Activated CD4-positive, CD25-positive, alpha-beta regulatory T cell (primary cell): ENCODE results near the gene CACNA1S.

Experiments
- DNase-seq, 4 experiments: peaks; one replicate each; lab custom pipeline; 2025; lab: John Stamatoyannopoulos, UW

The CACNA1S gene

GRCh38 chr1:201062511-201063091 lies 49.6 kb downstream of the CACNA1S start:
- DNase-seq: no peak

- DNase-seq: no peak
Measured at GRCh38 chr1:201061886-201062285, 50.3 kb downstream of the CACNA1S start.

- no peak for DNase-seq
Measured at GRCh38 chr1:201061049-201061448, 51.2 kb downstream of the CACNA1S start.

GRCh38 chr1:201060586-201060985 lies 51.6 kb downstream of the CACNA1S start:
- DNase-seq: no peak

- DNase-seq: no peak
Measured at GRCh38 chr1:201059871-201060555, 52.2 kb downstream of the CACNA1S start.

- DNase-seq: no peak
Measured at GRCh38 chr1:201059401-201059800, 52.8 kb downstream of the CACNA1S start.

- no peak for DNase-seq
Measured at GRCh38 chr1:201054091-201054543, 58.1 kb downstream of the CACNA1S start.

GRCh38 chr1:201053155-201053860 lies 58.9 kb downstream of the CACNA1S start:
- DNase-seq: no peak

- DNase-seq: no peak
Measured at GRCh38 chr1:201051399-201051798, 60.8 kb downstream of the CACNA1S start.

GRCh38 chr1:201050515-201051277 lies 61.5 kb downstream of the CACNA1S start:
- no peak for DNase-seq

GRCh38 chr1:201049248-201049831 lies 62.9 kb downstream of the CACNA1S start:
- no peak for DNase-seq

- DNase-seq: no peak
Measured at GRCh38 chr1:201048521-201048920, 63.7 kb downstream of the CACNA1S start.

GRCh38 chr1:201044119-201044518 lies 68.1 kb downstream of the CACNA1S start:
- DNase-seq: no peak

GRCh38 chr1:201042779-201043461 lies 69.3 kb downstream of the CACNA1S start:
- peak; percentile 19 to 53 (median 42) for DNase-seq

GRCh38 chr1:201041011-201041410 lies 71.2 kb downstream of the CACNA1S start:
- DNase-seq: no peak

GRCh38 chr1:201039876-201040275 lies 72.3 kb downstream of the CACNA1S start:
- no peak for DNase-seq

GRCh38 chr1:201039418-201039817 lies 72.8 kb downstream of the CACNA1S start:
- no peak for DNase-seq

- DNase-seq: no peak
Measured at GRCh38 chr1:201038186-201038876, 73.9 kb downstream of the CACNA1S start.

- no peak for DNase-seq
Measured at GRCh38 chr1:201036188-201036842, 75.9 kb downstream of the CACNA1S start.

- DNase-seq: no peak
Measured at GRCh38 chr1:201034671-201035070, 77.6 kb downstream of the CACNA1S start.
